Measurements from ENCODE around the gene TMEM235.

DNA sequence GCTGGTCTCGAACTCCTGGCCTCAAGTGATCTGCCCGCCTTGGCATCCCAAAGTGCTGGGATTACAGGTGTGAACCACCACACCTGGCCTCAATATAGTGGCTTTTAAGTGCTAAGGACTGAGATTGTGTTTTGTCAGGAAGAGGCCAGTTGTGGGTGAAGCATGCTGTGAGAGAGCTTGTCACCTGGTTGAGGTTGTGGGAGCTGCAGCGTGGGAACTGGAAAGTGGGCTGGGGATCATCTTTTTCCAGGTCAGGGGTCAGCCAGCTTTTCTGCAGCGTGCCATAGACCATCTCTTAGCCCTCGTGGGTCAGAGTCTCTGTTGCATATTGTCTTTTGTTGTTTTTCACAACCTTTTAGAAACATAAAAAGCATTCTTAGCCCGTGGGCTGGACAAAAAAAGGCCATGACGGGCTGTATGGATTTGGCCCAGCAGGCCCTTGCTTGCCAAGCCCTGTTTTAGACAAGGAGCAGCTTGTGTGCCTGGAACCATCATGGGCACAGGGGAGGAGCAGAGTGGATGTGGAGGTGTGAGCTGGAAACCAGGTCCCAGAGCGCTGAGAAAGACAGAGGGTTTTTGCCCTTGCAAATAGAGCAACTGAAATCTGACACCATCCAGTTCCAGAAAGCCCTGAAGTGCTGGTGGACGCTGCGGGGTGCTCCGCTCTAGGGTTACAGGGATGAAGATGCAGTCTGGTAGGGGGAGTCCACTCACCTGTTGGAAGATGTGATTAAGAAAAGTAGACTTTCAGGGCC is 11.9 kb upstream of the TMEM235 start:
- TF ChIP-seq, protein P1, sequence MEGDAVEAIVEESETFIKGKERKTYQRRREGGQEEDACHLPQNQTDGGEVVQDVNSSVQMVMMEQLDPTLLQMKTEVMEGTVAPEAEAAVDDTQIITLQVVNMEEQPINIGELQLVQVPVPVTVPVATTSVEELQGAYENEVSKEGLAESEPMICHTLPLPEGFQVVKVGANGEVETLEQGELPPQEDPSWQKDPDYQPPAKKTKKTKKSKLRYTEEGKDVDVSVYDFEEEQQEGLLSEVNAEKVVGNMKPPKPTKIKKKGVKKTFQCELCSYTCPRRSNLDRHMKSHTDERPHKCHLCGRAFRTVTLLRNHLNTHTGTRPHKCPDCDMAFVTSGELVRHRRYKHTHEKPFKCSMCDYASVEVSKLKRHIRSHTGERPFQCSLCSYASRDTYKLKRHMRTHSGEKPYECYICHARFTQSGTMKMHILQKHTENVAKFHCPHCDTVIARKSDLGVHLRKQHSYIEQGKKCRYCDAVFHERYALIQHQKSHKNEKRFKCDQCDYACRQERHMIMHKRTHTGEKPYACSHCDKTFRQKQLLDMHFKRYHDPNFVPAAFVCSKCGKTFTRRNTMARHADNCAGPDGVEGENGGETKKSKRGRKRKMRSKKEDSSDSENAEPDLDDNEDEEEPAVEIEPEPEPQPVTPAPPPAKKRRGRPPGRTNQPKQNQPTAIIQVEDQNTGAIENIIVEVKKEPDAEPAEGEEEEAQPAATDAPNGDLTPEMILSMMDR (IDR thresholded peaks at IDR 0.05; ENCODE audit: low read depth, low read length): no peak
- TF ChIP-seq EZH2phosphoT487 (IDR thresholded peaks at IDR 0.05; ENCODE audit: low read depth): no peak
